CD4-positive, alpha-beta T cell (primary cell): ENCODE data around the gene FAM83B. TPM values are rescaled to one million over a fixed set of nuclear protein-coding genes. Genes with fewer than 3 reads are reported as not detected.

Experiments
- ATAC-seq: fragments of 200-7000 bp; cut with Tn5 transposase; one replicate; pipeline ENCODE4 v1.10.0; 2022; ENCODE audit warnings: mild to moderate bottlenecking; ENCODE audit not compliant: poor library complexity
- CTCF ChIA-PET: fragments of 350-600 bp; sonication (Branson Sonifier 250); formaldehyde crosslinking; loops from one replicate; lab custom pipeline; 2021; ENCODE audit warnings: antibody characterized with exemption, inconsistent platforms; lab: Charles Lee
- POLR2A ChIA-PET: fragments of 350-600 bp; sonication (Branson Sonifier 250); formaldehyde crosslinking; loops from one replicate; lab custom pipeline; 2021; ENCODE audit warnings: antibody characterized with exemption, inconsistent platforms; lab: Charles Lee
- DNase-seq, 14 experiments: peaks; one replicate each; pipeline ENCODE4 v3.0.0-alpha.2; 2013 to 2020; ENCODE audit warnings: mixed read lengths in 2 of 14
- H3K27ac ChIP-seq, 2 donors: one replicate each; pipeline versions ENCODE4 v1.5.1 to v1.7.0; 2013; ENCODE audit warnings: low read length in 2 of 2, low read depth in 1 of 2, mild to moderate bottlenecking in 1 of 2
- H3K27me3 ChIP-seq, 2 experiments: 1 replicate in 1 of 2; 2 replicates in 1 of 2; pipeline versions ENCODE4 v1.6.1 to v1.7.0; 2013; ENCODE audit warnings: low read length in 2 of 2, control low read depth in 1 of 2, mild to moderate bottlenecking in 1 of 2, moderate library complexity in 1 of 2; ENCODE audit not compliant: insufficient read depth in 2 of 2, control insufficient read depth in 1 of 2
- H3K36me3 ChIP-seq: one replicate; pipeline ENCODE4 v1.6.1; 2013; ENCODE audit warnings: low read length, control low read depth; ENCODE audit not compliant: insufficient read depth
- H3K4me1 ChIP-seq: one replicate; pipeline ENCODE4 v1.6.1; 2013; ENCODE audit warnings: low read length, control low read depth; ENCODE audit not compliant: insufficient read depth
- H3K4me3 ChIP-seq: one replicate; pipeline ENCODE4 v1.5.1; 2013; ENCODE audit warnings: mild to moderate bottlenecking, low read length, moderate library complexity
- H3K9me3 ChIP-seq, 2 experiments: 1 replicate in 1 of 2; 2 replicates in 1 of 2; pipeline versions ENCODE4 v1.6.1 to v1.7.0; 2013; ENCODE audit warnings: low read length in 2 of 2, mild to moderate bottlenecking in 2 of 2, control low read depth in 1 of 2, moderate library complexity in 1 of 2; ENCODE audit not compliant: control insufficient read depth in 1 of 2, insufficient read depth in 1 of 2
- H3K27ac Mint-ChIP-seq: one replicate; pipeline ENCODE4 v1.8.0; 2020; ENCODE audit warnings: mixed read lengths
- H3K27me3 Mint-ChIP-seq: one replicate; pipeline ENCODE4 v1.8.0; 2021; ENCODE audit warnings: mixed read lengths
- H3K36me3 Mint-ChIP-seq: one replicate; pipeline ENCODE4 v1.8.0; 2021; ENCODE audit warnings: low read depth, mixed read lengths
- H3K4me1 Mint-ChIP-seq: one replicate; pipeline ENCODE4 v1.8.0; 2021; ENCODE audit warnings: low read depth, mixed read lengths
- H3K4me3 Mint-ChIP-seq: one replicate; pipeline ENCODE4 v1.8.0; 2020; ENCODE audit warnings: mild to moderate bottlenecking, mixed read lengths
- H3K9me3 Mint-ChIP-seq: one replicate; pipeline ENCODE4 v1.8.0; 2020; ENCODE audit warnings: mixed read lengths
- intact Hi-C, 2 experiments: fragments of 100-400 bp; cut with DNase I in 1 of 2; cut with micrococcal nuclease in 1 of 2; formaldehyde crosslinking; loops; one replicate each; pipeline versions ENCODE4 v1.15.1 to v1.9.0; 2023 to 2025; cut with DNase I, micrococcal nuclease
- total RNA-seq, 174 experiments: library from RNA in 2 of 174; stranded (reverse) in 2 of 174; gene quantifications; one replicate each; pipeline ENCODE4 v1.2.3 and lab custom pipeline; 2021 to 2026
- TF ChIP-seq, protein P1 (sequence below): fragments of 200-600 bp; IDR thresholded peaks from one replicate; pipeline ENCODE4 v1.8.0; 2022; ENCODE audit warnings: antibody characterized with exemption, mild to moderate bottlenecking

Gene FAM83B
- total RNA-seq, 2 experiments from 2014 or later = not detected

DNA sequence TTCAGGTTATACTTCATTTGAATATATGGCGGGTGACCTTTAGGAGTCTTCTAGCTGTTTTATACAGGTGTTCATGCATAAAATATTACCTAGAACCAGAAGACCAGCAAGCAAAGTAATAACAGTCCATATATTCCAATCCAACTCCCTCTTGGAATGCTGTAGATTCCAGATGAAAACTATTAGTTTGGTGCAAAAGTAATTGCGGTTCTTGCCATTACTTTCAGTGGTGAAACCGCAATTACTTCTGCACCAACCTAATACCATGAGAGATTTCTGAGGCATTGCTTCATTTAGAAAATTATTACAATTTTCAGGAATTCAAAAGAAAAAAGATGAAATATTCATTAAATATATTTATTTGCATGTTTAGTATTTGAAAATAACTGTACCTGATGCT is 62.6 kb downstream of the FAM83B start:
- Histone ChIP-seq H3K27me3 (no peaks in the 10 kb centered on the region), H3K4me1 (no peaks in the 10 kb centered on the region), H3K9me3 (peaks cover 0 to 3% of the 10 kb centered on the region in 2 experiments), H3K4me3 (no peak overlapping the region), H3K27ac (no peak overlapping the region), H3K36me3 (no peaks in the 10 kb centered on the region)
- no peak overlapping the region for H3K4me3 Mint-ChIP-seq
- TF ChIP-seq, protein P1, sequence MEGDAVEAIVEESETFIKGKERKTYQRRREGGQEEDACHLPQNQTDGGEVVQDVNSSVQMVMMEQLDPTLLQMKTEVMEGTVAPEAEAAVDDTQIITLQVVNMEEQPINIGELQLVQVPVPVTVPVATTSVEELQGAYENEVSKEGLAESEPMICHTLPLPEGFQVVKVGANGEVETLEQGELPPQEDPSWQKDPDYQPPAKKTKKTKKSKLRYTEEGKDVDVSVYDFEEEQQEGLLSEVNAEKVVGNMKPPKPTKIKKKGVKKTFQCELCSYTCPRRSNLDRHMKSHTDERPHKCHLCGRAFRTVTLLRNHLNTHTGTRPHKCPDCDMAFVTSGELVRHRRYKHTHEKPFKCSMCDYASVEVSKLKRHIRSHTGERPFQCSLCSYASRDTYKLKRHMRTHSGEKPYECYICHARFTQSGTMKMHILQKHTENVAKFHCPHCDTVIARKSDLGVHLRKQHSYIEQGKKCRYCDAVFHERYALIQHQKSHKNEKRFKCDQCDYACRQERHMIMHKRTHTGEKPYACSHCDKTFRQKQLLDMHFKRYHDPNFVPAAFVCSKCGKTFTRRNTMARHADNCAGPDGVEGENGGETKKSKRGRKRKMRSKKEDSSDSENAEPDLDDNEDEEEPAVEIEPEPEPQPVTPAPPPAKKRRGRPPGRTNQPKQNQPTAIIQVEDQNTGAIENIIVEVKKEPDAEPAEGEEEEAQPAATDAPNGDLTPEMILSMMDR = no peak
- no peak for DNase-seq
- intact Hi-C loops = no loop called here
- H3K27ac Mint-ChIP-seq = no peak overlapping the region
- peaks cover 7% of the 10 kb centered on the region for H3K9me3 Mint-ChIP-seq
- ATAC-seq = no peak
- H3K4me1 Mint-ChIP-seq = no peaks in the 10 kb centered on the region
- H3K27me3 Mint-ChIP-seq = no peaks in the 10 kb centered on the region
- ChIA-PET POLR2A (no interaction called here), CTCF (no interaction called here)
- no peaks in the 10 kb centered on the region for H3K36me3 Mint-ChIP-seq

DNA sequence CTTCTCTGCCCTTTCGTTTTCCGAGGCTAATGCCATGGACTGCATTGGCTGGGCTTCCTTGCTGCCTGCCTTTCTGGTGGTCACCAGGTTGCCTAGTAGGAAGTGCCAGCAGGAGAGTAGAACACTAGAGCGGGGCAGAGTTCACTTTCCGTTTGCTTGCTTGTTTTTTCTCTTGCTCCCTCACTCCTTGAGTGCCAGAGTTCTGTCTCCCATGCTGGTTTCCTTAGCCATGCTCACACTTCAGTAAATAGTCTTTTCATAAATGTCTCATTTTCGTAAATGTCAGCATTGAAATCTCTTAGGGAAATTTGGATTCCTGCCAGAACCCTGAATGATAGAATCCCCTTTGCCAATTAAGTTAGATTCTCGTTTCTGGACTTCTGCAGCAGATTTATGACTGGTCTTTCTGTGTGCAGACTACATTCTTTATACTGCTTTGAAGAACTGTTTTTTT is 63.9 kb downstream of the FAM83B start:
- H3K4me3 ChIP-seq = no peak overlapping the region
- no peaks in the 10 kb centered on the region for H3K36me3 Mint-ChIP-seq
- no peaks in the 10 kb centered on the region for H3K36me3 ChIP-seq
- no peak overlapping the region for H3K27ac ChIP-seq
- TF ChIP-seq, protein P1 = no peak
- ChIA-PET CTCF (no interaction called here), POLR2A (no interaction called here)
- H3K4me1 ChIP-seq = no peaks in the 10 kb centered on the region
- H3K4me3 Mint-ChIP-seq = no peak overlapping the region
- DNase-seq (no peak), ATAC-seq (no peak)
- H3K9me3 Mint-ChIP-seq = peaks cover under 1% of the 10 kb centered on the region
- H3K9me3 ChIP-seq = peaks cover 0 to 6% of the 10 kb centered on the region in 2 experiments
- H3K27ac Mint-ChIP-seq = no peak overlapping the region
- H3K27me3 Mint-ChIP-seq = no peaks in the 10 kb centered on the region
- H3K27me3 ChIP-seq = no peaks in the 10 kb centered on the region
- no peaks in the 10 kb centered on the region for H3K4me1 Mint-ChIP-seq
- intact Hi-C loops = no loop called here

DNA sequence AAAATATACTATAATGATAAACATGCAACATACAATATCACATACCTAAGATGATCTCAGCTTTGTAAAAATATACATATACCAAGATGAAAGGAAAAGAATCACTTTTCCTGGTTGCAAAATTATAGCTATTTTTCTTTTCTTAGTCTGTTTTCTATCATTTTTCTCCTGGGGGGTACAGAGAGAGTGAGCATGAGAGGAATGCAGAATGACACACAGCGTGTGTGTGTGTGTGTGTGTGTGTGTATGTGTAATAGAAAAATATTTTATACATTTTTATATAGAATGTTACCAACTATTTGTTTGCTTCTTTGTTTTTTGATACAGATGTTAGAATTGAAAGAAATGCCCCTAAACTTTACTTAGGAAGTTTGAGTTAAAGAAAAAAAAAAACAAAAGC is 64.3 kb downstream of the FAM83B start:
- Histone ChIP-seq H3K4me3 (no peak overlapping the region), H3K4me1 (no peaks in the 10 kb centered on the region), H3K36me3 (no peaks in the 10 kb centered on the region), H3K27me3 (no peaks in the 10 kb centered on the region), H3K9me3 (peaks cover 0 to 8% of the 10 kb centered on the region in 2 experiments), H3K27ac (no peak overlapping the region)
- H3K36me3 Mint-ChIP-seq = no peaks in the 10 kb centered on the region
- intact Hi-C loops = no loop called here
- no peaks in the 10 kb centered on the region for H3K4me1 Mint-ChIP-seq
- no peak for DNase-seq
- H3K9me3 Mint-ChIP-seq = peaks cover 2% of the 10 kb centered on the region
- no peak overlapping the region for H3K4me3 Mint-ChIP-seq
- H3K27ac Mint-ChIP-seq = no peak overlapping the region
- no peaks in the 10 kb centered on the region for H3K27me3 Mint-ChIP-seq
- POLR2A ChIA-PET = no interaction called here
- TF ChIP-seq, protein P1 = no peak
- ATAC-seq = no peak
- CTCF ChIA-PET = no interaction called here
